Naive thymus-derived CD8-positive, alpha-beta T cell (primary cell): ENCODE measurements around the gene TPRG1. TPM values are rescaled to one million over a fixed set of nuclear protein-coding genes. Genes with fewer than 3 reads are reported as not detected.
"Not testable (repeated sequence)": the region's sequence is repeated elsewhere in the genome, so short reads cannot be mapped to it uniquely, and the experiment has no call there.

Source experiments
- ATAC-seq, 2 donors: fragments of 150-1000 bp; cut with Tn5 transposase in 1 of 2; sonication (Bioruptor Pico), chemical (Tn5 transposase) in 1 of 2; 1 replicate in 1 of 2; 2 replicates in 1 of 2; pipeline ENCODE4 v1.10.0; 2021; ENCODE audit warnings: mild to moderate bottlenecking in 2 of 2, moderate library complexity in 2 of 2
- POLR2A ChIA-PET: fragments of 350-600 bp; sonication (Branson Sonifier 250); formaldehyde crosslinking; loops from one replicate; lab custom pipeline; 2021; ENCODE audit warnings: antibody characterized with exemption; lab: Charles Lee
- DNase-seq, 10 donors: peaks; one replicate each; pipeline versions ENCODE4 v3.0.0 to v3.0.0-alpha.2; 2020 to 2022
- H3K27ac Mint-ChIP-seq, 10 donors: one replicate each; pipeline ENCODE4 v1.8.0; 2020 to 2022; ENCODE audit warnings: mild to moderate bottlenecking in 10 of 10, mixed read lengths in 10 of 10, moderate library complexity in 4 of 10, inconsistent platforms in 1 of 10
- H3K27me3 Mint-ChIP-seq, 5 donors: one replicate each; pipeline ENCODE4 v1.8.0; 2021 to 2022; ENCODE audit warnings: mixed read lengths in 5 of 5
- H3K36me3 Mint-ChIP-seq, 3 donors: one replicate each; pipeline ENCODE4 v1.8.0; 2020 to 2022; ENCODE audit warnings: mixed read lengths in 3 of 3, mild to moderate bottlenecking in 2 of 3, inconsistent platforms in 1 of 3
- H3K4me1 Mint-ChIP-seq, 4 donors: one replicate each; pipeline ENCODE4 v1.8.0; 2021 to 2022; ENCODE audit warnings: mixed read lengths in 4 of 4
- H3K4me3 Mint-ChIP-seq, 10 donors: one replicate each; pipeline ENCODE4 v1.8.0; 2020 to 2022; ENCODE audit warnings: mild to moderate bottlenecking in 10 of 10, mixed read lengths in 10 of 10, moderate library complexity in 6 of 10, inconsistent platforms in 1 of 10
- H3K9me3 Mint-ChIP-seq, 9 donors: one replicate each; pipeline ENCODE4 v1.8.0; 2020 to 2022; ENCODE audit warnings: mixed read lengths in 9 of 9, mild to moderate bottlenecking in 3 of 9, inconsistent platforms in 1 of 9, moderate library complexity in 1 of 9
- polyA plus RNA-seq, 3 donors: library from polyadenylated mRNA; unstranded; fragments of 300-500 nt; fragmentation: Illumina TruSeq; gene quantifications; one replicate each; pipeline ENCODE4 v1.2.3, GENCODE V29; 2021
- total RNA-seq, 8 experiments: library from RNA in 2 of 8; stranded (reverse) in 2 of 8; gene quantifications; one replicate each; pipeline ENCODE4 v1.2.3 and lab custom pipeline; 2021 to 2026

The TPRG1 gene
- total and polyA plus RNA-seq, 5 experiments from 2014 or later, result 0.04 to 10.6 (median 5.3) TPM

DNA sequence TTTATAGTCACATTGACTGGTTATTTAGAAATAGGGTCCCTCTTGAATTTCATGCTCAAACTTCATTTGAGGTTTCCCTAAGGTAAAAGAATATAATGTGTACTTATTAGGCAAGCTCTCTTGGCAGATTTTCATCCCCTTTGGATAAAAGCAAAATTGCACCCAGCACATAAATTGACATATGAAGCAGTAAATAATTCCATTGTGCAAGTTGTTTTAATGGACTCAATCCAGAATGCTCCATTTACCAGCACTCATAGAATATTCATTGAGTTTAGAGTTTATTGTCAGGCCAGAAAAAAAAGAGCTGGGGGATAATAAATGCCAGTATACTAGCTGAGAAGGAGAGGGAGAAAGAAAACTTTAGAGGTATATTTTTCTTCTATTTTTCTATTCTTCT lies 136.8 kb downstream of the TPRG1 start:
- no peaks in the 10 kb centered on the region for H3K27me3 Mint-ChIP-seq
- POLR2A ChIA-PET, result interaction anchor here (0.5 to 0.7 kb wide), 2 partner anchors 26 to 458 kb away, joined by 3 to 4 read pairs; no protein-coding TSS in a partner anchor
- H3K4me3 Mint-ChIP-seq, result no peak overlapping the region
- no peak for DNase-seq
- no peaks in the 10 kb centered on the region for H3K36me3 Mint-ChIP-seq
- ATAC-seq, result no peak
- H3K9me3 Mint-ChIP-seq, result peaks cover 0 to 1% (median 0%) of the 10 kb centered on the region in 9 donors
- peaks cover 1 to 22% (median 11%) of the 10 kb centered on the region in 4 donors for H3K4me1 Mint-ChIP-seq
- no peak overlapping the region for H3K27ac Mint-ChIP-seq

DNA sequence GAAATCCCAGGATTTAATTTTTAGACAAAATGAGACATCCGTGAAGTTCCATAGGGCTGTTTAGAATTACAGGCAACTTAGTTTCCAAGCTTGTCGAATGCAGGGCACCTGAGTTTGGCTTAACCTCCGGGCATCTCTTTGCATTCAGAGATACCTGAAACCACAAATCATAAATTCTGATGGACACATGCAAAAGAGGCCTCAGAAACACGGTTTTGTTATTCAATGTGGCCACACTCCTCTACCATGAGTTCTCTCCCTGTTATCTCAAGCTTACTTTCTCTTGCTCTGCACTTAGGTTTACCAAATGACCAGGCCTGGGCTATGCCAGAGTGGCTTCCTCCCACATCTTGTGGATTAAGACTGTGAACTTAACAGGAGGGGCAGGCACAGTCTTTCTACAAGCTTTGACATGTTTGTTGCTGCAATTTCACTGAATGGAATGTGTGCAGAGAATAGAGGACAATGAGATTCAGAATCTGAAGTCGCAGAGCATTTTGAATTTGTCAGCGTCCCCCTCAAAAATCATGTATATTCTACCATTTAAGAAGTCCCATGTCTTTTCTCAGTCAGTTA lies 137.7 kb downstream of the TPRG1 start:
- peaks cover 2 to 13% (median 10%) of the 10 kb centered on the region in 4 donors for H3K4me1 Mint-ChIP-seq
- no peaks in the 10 kb centered on the region for H3K27me3 Mint-ChIP-seq
- ATAC-seq (no peak), DNase-seq (no peak)
- no peaks in the 10 kb centered on the region for H3K36me3 Mint-ChIP-seq
- H3K4me3 Mint-ChIP-seq, result no peak overlapping the region
- H3K9me3 Mint-ChIP-seq, result no peaks in the 10 kb centered on the region
- POLR2A ChIA-PET, result no interaction called here
- H3K27ac Mint-ChIP-seq, result no peak overlapping the region

DNA sequence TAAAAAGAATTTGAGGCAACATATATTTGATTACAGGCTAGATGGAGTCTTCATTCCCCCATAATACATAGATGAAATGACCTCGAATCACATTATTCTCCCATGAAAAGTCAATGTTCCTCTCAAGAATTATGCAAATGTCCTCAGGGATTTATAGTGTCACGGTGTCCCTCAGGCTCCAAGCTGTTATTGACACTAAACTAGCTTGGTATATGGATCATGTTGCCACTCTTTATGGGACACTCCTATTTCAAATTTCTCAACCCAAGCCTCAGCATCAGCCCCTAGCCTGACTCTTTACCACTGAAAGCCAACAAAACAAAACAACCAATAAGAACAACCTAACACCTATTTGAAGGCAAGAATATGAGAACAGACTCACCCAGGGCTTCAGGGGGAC lies 139.8 kb downstream of the TPRG1 start:
- H3K4me3 Mint-ChIP-seq, result no peak overlapping the region
- POLR2A ChIA-PET, result interaction anchor here (0.7 kb wide), 1 partner anchor 11 kb away, joined by 3 read pairs; no protein-coding TSS in a partner anchor
- H3K4me1 Mint-ChIP-seq, result peaks cover 6 to 13% (median 10%) of the 10 kb centered on the region in 4 donors
- ATAC-seq, result no peak
- H3K27me3 Mint-ChIP-seq, result no peaks in the 10 kb centered on the region
- H3K27ac Mint-ChIP-seq, result no peak overlapping the region
- DNase-seq, result no peak
- peaks cover 0 to 2% (median 0%) of the 10 kb centered on the region in 9 donors for H3K9me3 Mint-ChIP-seq
- H3K36me3 Mint-ChIP-seq, result no peaks in the 10 kb centered on the region

DNA sequence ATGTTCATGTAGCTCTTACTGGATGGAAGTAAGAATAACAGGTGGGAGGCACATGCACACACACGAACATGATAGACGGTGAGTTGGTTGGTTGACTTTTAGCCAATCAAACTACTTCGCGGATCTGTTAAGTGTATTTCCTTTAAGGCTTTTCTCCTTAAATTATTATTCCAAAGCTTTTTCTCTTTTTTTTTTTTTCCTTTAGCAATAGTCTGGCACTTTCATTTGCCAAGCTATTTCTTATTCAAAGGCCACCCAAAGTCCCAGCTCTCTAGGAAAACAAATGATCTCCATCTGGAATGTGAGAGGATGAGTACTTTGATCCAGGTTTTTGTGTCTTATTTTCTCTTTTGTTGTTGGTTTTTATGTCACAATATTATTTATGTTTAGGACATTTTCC lies 141.1 kb downstream of the TPRG1 start:
- POLR2A ChIA-PET, result interaction anchor here (0.5 to 0.8 kb wide), 3 partner anchors 8 to 1546 kb away, joined by 3 read pairs; no protein-coding TSS in a partner anchor
- H3K4me1 Mint-ChIP-seq, result peaks cover 8 to 24% (median 16%) of the 10 kb centered on the region in 4 donors
- H3K9me3 Mint-ChIP-seq, result peaks cover 0 to 2% (median 0%) of the 10 kb centered on the region in 9 donors
- no peaks in the 10 kb centered on the region for H3K27me3 Mint-ChIP-seq
- no peak for DNase-seq
- ATAC-seq, result no peak
- H3K36me3 Mint-ChIP-seq, result no peaks in the 10 kb centered on the region
- no peak overlapping the region for H3K27ac Mint-ChIP-seq
- H3K4me3 Mint-ChIP-seq, result no peak overlapping the region

DNA sequence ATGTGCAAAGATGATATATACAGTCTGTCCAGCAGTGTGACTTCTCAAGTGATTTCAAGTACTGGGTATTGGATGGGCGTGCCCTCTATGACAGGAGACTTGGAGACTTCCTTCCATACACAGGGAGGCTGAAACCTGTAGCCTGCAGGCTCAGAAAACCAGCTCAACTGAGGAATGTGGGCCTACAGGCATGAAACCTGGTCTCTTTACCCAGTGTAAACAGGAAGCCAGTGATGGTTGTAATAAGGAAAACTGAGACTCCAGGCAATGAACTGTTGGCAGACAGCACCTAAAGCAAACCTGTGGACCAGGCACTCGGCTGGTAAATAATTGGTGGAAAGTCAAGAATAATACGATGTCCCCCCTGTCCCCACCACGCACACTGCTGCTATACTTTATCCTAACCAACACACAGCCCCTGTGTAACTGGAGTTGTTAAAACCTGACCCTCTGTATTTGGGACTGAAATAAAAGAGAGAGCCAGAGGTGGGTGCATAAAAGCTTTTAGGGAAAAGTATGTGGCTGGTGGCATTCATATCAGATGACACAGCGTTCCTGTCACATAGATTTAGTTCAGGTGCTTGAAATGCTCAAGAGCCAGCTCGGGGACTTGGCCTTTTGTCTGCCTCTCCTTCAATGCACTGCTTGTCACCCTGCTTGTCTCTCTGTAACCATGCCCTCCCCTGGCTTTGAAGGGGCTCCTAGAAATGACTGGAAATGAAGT lies 144.7 kb downstream of the TPRG1 start:
- POLR2A ChIA-PET, result interaction anchor here (0.7 to 1.0 kb wide), 2 partner anchors 8 to 10 kb away, joined by 3 read pairs; no protein-coding TSS in a partner anchor

DNA sequence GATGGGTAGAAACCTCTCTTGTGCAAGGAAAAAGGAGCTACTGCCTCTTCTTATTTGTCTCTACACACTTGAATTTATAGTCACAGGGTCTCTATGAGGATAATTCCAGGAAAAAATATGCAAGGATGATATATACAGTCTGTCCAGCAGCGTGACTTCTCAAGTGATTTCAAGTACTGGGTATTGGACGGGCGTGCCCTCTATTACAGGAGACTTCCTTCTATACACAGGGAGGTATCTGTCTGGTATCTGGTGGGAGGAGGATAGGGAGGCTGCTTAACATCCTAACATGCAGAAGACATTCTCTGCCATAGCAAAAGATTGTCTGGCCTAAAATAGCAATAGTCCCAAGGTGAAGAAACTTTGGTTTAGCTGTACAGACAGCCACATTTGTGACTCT lies 146.1 kb downstream of the TPRG1 start:
- Mint-ChIP-seq H3K27me3 (no peaks in the 10 kb centered on the region), H3K4me3 (no peak overlapping the region), H3K36me3 (peaks cover 0 to 7% (median 0%) of the 10 kb centered on the region in 3 donors), H3K9me3 (peaks cover 0 to 4% (median 0%) of the 10 kb centered on the region in 9 donors), H3K4me1 (peaks cover 21 to 49% (median 34%) of the 10 kb centered on the region in 4 donors), H3K27ac (peak overlapping the region in 3 of 10 donors; percentile 3 to 24 (median 7))
- ATAC-seq (no peak), DNase-seq (no peak)
- POLR2A ChIA-PET, result interaction anchor here (1.5 kb wide), 1 partner anchor 42 kb away, joined by 3 read pairs; no protein-coding TSS in a partner anchor

More for the DNA sequence above, 144.7 kb downstream of the TPRG1 start:
- DNase-seq, result no peak
- Mint-ChIP-seq H3K4me1 (peaks cover 8 to 35% (median 26%) of the 10 kb centered on the region in 4 donors), H3K27me3 (no peaks in the 10 kb centered on the region), H3K9me3 (peaks cover 0 to 2% (median 0%) of the 10 kb centered on the region in 9 donors), H3K4me3 (no peak overlapping the region), H3K27ac (peak overlapping the region in 4 of 10 donors; percentile 12 to 53 (median 39)), H3K36me3 (peaks cover 0 to 7% (median 0%) of the 10 kb centered on the region in 3 donors)
- no peak for ATAC-seq

DNA sequence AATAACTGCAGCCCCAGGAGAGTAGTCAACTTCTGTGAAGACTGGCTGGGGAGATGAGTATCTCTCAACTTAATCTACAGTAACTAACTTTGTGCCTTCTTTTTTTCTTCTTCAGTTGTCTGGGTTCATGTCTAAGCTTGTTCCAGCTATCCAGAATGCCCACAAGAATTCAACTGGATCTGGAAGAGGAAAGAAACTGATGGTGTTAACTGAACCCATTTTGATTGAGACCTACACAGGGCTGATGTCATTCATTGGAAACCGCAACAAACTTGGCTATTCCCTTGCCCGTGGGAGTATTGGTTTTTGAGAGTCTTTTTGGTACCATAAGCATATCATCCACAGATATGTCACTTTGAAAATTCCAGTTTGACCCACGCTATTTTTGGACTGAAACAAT lies 148.7 kb downstream of the TPRG1 start:
- ATAC-seq, result no peak
- no peaks in the 10 kb centered on the region for H3K27me3 Mint-ChIP-seq
- no peak overlapping the region for H3K27ac Mint-ChIP-seq
- H3K9me3 Mint-ChIP-seq, result peaks cover 0 to 7% (median 0%) of the 10 kb centered on the region in 9 donors
- peaks cover 35 to 70% (median 53%) of the 10 kb centered on the region in 4 donors for H3K4me1 Mint-ChIP-seq
- peaks cover 0 to 7% (median 0%) of the 10 kb centered on the region in 3 donors for H3K36me3 Mint-ChIP-seq
- POLR2A ChIA-PET, result interaction anchor here (0.6 to 1.3 kb wide), 4 partner anchors 8 to 28 kb away, joined by 3 to 4 read pairs (median 3); no protein-coding TSS in a partner anchor
- no peak for DNase-seq
- no peak overlapping the region for H3K4me3 Mint-ChIP-seq

DNA sequence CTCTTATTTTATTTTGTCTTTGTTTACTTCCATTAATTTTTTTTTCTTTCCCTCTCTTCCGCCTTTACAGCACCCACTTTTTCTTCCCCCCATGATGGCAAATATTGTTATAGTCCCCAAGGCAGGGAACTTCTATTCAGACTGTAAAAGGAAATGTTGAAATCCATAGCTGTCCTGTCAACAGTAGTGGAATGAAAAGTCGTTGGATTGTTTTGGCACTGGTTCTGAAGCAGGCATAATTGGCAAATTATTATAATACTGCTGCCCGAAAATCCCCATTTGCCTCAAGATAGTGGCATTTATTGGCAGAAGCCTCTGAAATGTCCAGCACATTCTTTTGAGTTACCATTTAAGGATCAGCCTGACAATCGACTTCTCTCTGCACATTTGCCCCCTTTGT lies 150.6 kb downstream of the TPRG1 start:
- peaks cover 0 to 7% (median 0%) of the 10 kb centered on the region in 9 donors for H3K9me3 Mint-ChIP-seq
- POLR2A ChIA-PET, result interaction anchor here (0.5 kb wide), 1 partner anchor 11 kb away, joined by 3 read pairs; no protein-coding TSS in a partner anchor
- ATAC-seq (no peak), DNase-seq (no peak)
- H3K27ac Mint-ChIP-seq, result peak overlapping the region in 6 of 10 donors; percentile 6 to 76 (median 34)
- peaks cover 0 to 7% (median 0%) of the 10 kb centered on the region in 3 donors for H3K36me3 Mint-ChIP-seq
- no peaks in the 10 kb centered on the region for H3K27me3 Mint-ChIP-seq
- peak overlapping the region in 1 of 10 donors; percentile 19 for H3K4me3 Mint-ChIP-seq
- peaks cover 30 to 65% (median 57%) of the 10 kb centered on the region in 4 donors for H3K4me1 Mint-ChIP-seq

DNA sequence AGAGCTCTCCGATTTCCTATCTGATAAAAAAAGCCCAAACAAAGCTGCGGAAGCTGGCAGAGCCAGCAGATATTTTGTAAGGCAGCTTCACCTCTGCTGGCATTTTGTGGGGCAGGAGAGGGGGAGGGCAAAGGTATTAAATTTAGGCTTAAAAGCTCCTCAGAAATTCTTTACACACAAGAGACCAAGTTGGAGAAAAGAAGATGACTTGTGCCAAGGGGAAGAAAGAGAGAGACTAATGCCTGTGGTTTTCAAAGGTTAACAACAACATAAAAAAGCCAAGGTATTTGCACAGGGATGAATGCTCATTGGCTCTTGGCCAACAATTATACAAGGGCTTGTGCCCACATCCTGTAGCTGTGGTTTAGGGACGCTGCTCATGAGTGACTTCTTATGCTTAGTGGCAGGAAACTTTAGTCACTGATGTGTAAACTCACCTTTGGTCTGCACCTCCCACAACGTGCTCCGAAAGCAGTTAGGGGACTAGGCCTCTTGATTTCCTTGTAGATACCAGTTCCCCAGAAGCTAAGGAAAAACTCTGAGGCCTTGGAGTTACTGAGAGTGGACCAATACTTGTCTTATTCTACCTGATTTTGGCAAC lies 152.9 kb downstream of the TPRG1 start:
- Mint-ChIP-seq H3K27ac (peak overlapping the region; percentile 82 to 100 (median 93)), H3K4me3 (peak overlapping the region; percentile 65 to 92 (median 84)), H3K36me3 (peaks cover 0 to 7% (median 0%) of the 10 kb centered on the region in 3 donors), H3K4me1 (peaks cover 24 to 64% (median 62%) of the 10 kb centered on the region in 4 donors), H3K9me3 (peaks cover 0 to 7% (median 0%) of the 10 kb centered on the region in 9 donors), H3K27me3 (no peaks in the 10 kb centered on the region)
- POLR2A ChIA-PET, result interaction anchor here (0.6 to 2.4 kb wide), 8 partner anchors 8 to 83 kb away, joined by 3 to 9 read pairs (median 4); no protein-coding TSS in a partner anchor
- DNase-seq (peak; percentile 38 to 95 (median 86)), ATAC-seq (peak; percentile 98 to 99)

DNA sequence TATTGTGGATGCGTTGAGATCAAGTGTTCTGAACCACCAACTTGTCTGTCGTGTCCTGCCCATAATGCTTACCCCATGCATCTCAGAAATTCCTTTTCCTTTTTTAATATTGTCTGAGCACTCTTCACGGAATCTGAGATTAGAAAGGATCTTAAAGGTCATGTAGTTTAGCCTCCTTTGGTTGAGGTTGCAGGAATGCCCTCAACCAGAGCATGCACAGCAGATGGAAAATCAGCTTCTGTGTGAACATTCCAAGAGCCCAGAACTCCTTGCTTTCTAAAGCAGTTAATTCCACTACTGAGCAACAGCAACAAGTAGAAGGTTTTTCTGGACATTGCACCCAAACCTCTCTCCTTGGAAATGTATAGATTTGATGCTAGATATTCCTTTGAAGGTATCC lies 153.7 kb downstream of the TPRG1 start:
- Mint-ChIP-seq H3K4me3 (peak overlapping the region in 7 of 10 donors; percentile 22 to 92 (median 82)), H3K27me3 (no peaks in the 10 kb centered on the region), H3K9me3 (peaks cover 0 to 7% (median 0%) of the 10 kb centered on the region in 9 donors), H3K27ac (peak overlapping the region; percentile 82 to 100 (median 93)), H3K4me1 (peaks cover 29 to 70% (median 69%) of the 10 kb centered on the region in 4 donors), H3K36me3 (peaks cover 0 to 7% (median 0%) of the 10 kb centered on the region in 3 donors)
- POLR2A ChIA-PET, result interaction anchor here (0.7 to 2.4 kb wide), 4 partner anchors 9 to 82 kb away, joined by 3 to 9 read pairs (median 5); no protein-coding TSS in a partner anchor
- ATAC-seq (no peak), DNase-seq (no peak)

DNA sequence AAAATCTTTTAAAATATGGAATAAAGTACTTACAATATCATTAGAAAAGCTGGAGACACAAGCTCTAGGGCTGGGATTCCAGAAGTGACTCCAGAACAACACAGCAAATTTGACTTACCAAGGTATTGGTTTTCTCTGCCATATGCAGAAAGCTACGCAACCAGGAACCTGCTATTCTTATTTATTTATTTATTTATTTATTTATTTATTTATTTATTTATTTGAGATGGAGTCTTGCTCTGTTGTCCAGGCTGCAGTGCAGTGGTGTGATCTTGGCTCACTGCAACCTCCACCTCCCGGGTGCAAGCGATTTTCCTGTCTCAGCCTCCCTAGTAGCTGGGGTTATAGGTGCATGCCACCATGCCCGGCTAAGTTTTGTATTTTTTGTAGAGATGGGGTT lies 157.9 kb downstream of the TPRG1 start:
- peak overlapping the region in 3 of 10 donors; percentile 36 to 58 (median 51) for H3K4me3 Mint-ChIP-seq
- H3K27me3 Mint-ChIP-seq, DNase-seq, POLR2A ChIA-PET, ATAC-seq, H3K9me3 Mint-ChIP-seq, H3K36me3 Mint-ChIP-seq: not testable (repeated sequence)
- H3K27ac Mint-ChIP-seq, result peak overlapping the region in 6 of 10 donors; percentile 9 to 67 (median 30)
- H3K4me1 Mint-ChIP-seq, result peaks cover 29 to 70% (median 66%) of the 10 kb centered on the region in 4 donors

DNA sequence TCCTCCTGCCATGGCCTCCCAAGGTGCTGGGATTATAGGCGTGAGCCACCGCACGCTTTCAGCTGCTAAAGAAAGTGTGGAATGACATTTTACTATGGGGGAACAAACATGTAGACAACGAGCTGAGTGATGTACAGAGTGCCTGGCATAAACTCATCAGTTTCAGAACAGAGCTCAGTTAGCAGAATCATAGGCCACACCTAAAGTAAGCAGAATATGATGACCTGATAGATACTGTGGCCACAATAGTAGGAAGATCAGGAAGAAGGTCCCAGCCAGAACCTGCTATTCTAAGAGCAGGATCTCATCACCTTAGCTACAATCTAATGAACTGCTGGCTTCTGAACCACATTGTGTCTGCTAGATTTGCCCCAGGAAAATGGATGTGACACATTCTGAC lies 158.3 kb downstream of the TPRG1 start:
- peaks cover 29 to 70% (median 65%) of the 10 kb centered on the region in 4 donors for H3K4me1 Mint-ChIP-seq
- H3K4me3 Mint-ChIP-seq, result peak overlapping the region in 3 of 10 donors; percentile 36 to 58 (median 51)

More for the DNA sequence above, 158.3 kb downstream of the TPRG1 start:
- peak overlapping the region in 7 of 10 donors; percentile 9 to 67 (median 27) for H3K27ac Mint-ChIP-seq
- ATAC-seq (no peak), DNase-seq (no peak)
- no peaks in the 10 kb centered on the region for H3K36me3 Mint-ChIP-seq
- no peaks in the 10 kb centered on the region for H3K27me3 Mint-ChIP-seq
- peaks cover 0 to 7% (median 0%) of the 10 kb centered on the region in 9 donors for H3K9me3 Mint-ChIP-seq
- POLR2A ChIA-PET, result interaction anchor here (1.3 kb wide), 1 partner anchor 17 kb away, joined by 4 read pairs; no protein-coding TSS in a partner anchor
